Measurements from ENCODE around the gene OR2T6. TPM values are rescaled to one million over a fixed set of nuclear protein-coding genes. Genes with fewer than 3 reads are reported as not detected.

Gene OR2T6, protein sequence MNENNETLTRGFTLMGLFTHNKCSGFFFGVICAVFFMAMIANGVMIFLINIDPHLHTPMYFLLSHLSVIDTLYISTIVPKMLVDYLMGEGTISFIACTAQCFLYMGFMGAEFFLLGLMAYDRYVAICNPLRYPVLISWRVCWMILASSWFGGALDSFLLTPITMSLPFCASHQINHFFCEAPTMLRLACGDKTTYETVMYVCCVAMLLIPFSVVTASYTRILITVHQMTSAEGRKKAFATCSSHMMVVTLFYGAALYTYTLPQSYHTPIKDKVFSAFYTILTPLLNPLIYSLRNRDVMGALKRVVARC
- not detected for total RNA-seq

DNA sequence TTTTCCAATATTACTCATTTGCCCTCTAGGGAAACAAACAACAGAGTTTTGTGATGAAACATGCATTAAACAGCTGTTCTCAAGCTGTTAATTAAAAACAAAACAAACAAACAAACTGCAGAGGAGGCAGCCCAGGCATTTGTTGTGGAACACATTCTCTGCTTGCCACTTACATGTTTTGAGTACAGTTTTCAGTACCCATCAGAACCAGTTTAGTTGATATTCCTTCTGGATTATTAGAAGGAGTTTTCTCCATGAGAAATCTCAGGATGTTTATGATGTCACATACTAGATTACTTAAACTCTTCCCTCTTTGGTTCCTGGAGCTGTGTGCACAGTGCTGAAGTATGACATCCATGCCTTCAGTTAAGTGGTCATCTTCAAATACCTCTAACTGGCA is at the start of gene OR2T6:
OR2T6 (plus strand) TSS at position 301 of the 400 bp plus-strand sequence. CDS start 11,863 bp downstream, outside the sequence.
- no peak for TF ChIP-seq CTCF (IDR thresholded peaks at IDR 0.05)
- TF ChIP-seq POLR2A (IDR thresholded peaks at IDR 0.05): no peak
- H3K4me3 ChIP-seq: no peak within 1 kb of the TSS
- no peaks in the 10 kb centered on the region for H3K4me1 ChIP-seq
- no peaks in the 10 kb centered on the region for H3K36me3 ChIP-seq
- H3K27ac ChIP-seq: no peak within 1 kb of the TSS
- H3K27me3 ChIP-seq: no peaks in the 10 kb centered on the region
- no peak for DNase-seq
- no peaks in the 10 kb centered on the region for H3K9me3 ChIP-seq

DNA sequence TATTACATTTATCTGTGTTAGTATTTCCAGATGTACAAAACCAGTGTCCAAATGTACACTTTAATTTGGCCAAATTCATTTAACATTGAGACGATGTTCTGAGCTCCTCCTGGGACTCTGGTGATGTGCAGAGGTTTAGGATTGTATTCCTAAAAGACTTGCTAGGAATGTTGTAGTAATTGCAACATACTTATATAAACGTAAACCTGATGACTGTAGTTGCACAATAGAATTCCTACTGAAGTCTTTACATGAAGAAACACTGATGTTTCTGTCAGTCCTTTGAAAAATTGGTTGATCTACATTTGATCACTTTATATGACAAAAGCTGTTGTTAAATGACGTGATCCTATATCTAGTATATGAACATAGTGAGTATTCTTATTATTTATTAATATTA is 32.1 kb upstream of the OR2T6 start:
- no peak for DNase-seq
- H3K27ac ChIP-seq: no peak overlapping the region
- H3K4me3 ChIP-seq: no peak overlapping the region
- H3K4me1 ChIP-seq: no peaks in the 10 kb centered on the region
- no peaks in the 10 kb centered on the region for H3K36me3 ChIP-seq
- no peaks in the 10 kb centered on the region for H3K9me3 ChIP-seq
- no peak for TF ChIP-seq CTCF (IDR thresholded peaks at IDR 0.05)
- H3K27me3 ChIP-seq: no peaks in the 10 kb centered on the region

- no peak for TF ChIP-seq POLR2A (IDR thresholded peaks at IDR 0.05)
- no peak for TF ChIP-seq CTCF (IDR thresholded peaks at IDR 0.05)
- Histone ChIP-seq H3K27ac (no peak within 1 kb of the TSS), H3K4me3 (no peak within 1 kb of the TSS)
Observed at GRCh38 chr1:248348475-248348874, 27.1 kb upstream of the OR2T6 start, which contains the start of gene OR14C36. TSS of gene OR14C36 (plus strand) at chr1:248348775. CDS start at chr1:248348775, 0 bp downstream.

DNA sequence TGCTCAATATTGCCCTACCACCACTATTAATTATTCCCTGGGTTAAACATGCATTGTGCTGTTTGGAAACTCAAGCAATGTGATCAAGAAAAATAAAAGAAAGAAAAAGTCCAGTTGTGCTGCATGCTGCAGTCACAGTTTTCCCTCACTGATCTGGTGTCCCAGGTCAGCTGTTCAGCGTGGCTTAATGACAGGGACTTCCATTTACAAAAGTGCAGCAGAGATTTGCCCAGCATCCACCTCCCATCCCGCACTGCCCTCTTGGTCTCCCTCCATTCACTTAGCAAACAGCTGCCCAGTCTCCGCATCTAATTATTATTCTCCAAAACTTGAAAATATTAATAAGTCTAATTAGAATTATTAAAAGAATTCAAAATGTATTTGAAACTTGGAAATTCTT is 16.1 kb upstream of the OR2T6 start:
- H3K27me3 ChIP-seq: no peaks in the 10 kb centered on the region
- H3K4me1 ChIP-seq: no peaks in the 10 kb centered on the region
- no peak overlapping the region for H3K4me3 ChIP-seq
- no peaks in the 10 kb centered on the region for H3K9me3 ChIP-seq
- H3K27ac ChIP-seq: no peak overlapping the region
- DNase-seq: no peak
- no peaks in the 10 kb centered on the region for H3K36me3 ChIP-seq
- TF ChIP-seq POLR2A (IDR thresholded peaks at IDR 0.05): no peak

More at GRCh38 chr1:248348475-248348874, 27.1 kb upstream of the OR2T6 start, which contains the start of gene OR14C36:
- Histone ChIP-seq H3K36me3 (no peaks in the 10 kb centered on the region), H3K27me3 (no peaks in the 10 kb centered on the region), H3K9me3 (no peaks in the 10 kb centered on the region), H3K4me1 (no peaks in the 10 kb centered on the region)
- DNase-seq: no peak

- Histone ChIP-seq H3K27ac (no peak within 1 kb of the TSS), H3K27me3 (no peaks in the 10 kb centered on the region), H3K4me1 (no peaks in the 10 kb centered on the region), H3K4me3 (no peak within 1 kb of the TSS), H3K9me3 (no peaks in the 10 kb centered on the region), H3K36me3 (no peaks in the 10 kb centered on the region)
- TF ChIP-seq POLR2A (IDR thresholded peaks at IDR 0.05) (no peak), CTCF (IDR thresholded peaks at IDR 0.05) (no peak)
- DNase-seq: no peak
Observed at GRCh38 chr1:248361121-248361715, 14.3 kb upstream of the OR2T6 start, which contains the start of gene OR2T4. TSS of gene OR2T4 (plus strand) at chr1:248361665. CDS start at chr1:248361665, 0 bp downstream.

GRCh38 chr1:248366609-248367008 is 8.9 kb upstream of the OR2T6 start:
- TF ChIP-seq CTCF (IDR thresholded peaks at IDR 0.05) (no peak), POLR2A (IDR thresholded peaks at IDR 0.05) (no peak)
- Histone ChIP-seq H3K27me3 (no peaks in the 10 kb centered on the region), H3K4me3 (no peak overlapping the region), H3K36me3 (no peaks in the 10 kb centered on the region), H3K9me3 (no peaks in the 10 kb centered on the region), H3K4me1 (no peaks in the 10 kb centered on the region), H3K27ac (no peak overlapping the region)
- no peak for DNase-seq
